ENCODE results near the gene DNAJB13.

- no peak for TF ChIP-seq POLR2AphosphoS5 (IDR thresholded peaks at IDR 0.05; ENCODE audit: low read depth)
- no peak for TF ChIP-seq CTCF (IDR thresholded peaks at IDR 0.05; ENCODE audit: insufficient read depth, low read length)
- no peak for TF ChIP-seq GABPA (IDR thresholded peaks at IDR 0.05; ENCODE audit: low read depth)
Measured at GRCh38 chr11:74004046-74004695, 53.3 kb downstream of the DNAJB13 start.

Data from HL-60 (cell line).